OCI-LY1 (cell line): ENCODE data around the gene TIPIN.

Experiments used
- CTCF ChIP-seq: fragments of 200-600 bp; sonication (generic), shearing (Covaris generic); IDR thresholded peaks from 2 replicates; pipeline ENCODE4 v1.5.1; 2017; ENCODE audit warnings: mild to moderate bottlenecking, antibody characterized with exemption, low read length, moderate library complexity, mixed read lengths
- EZH2 ChIP-seq: fragments of 200-600 bp; sonication (generic), shearing (Covaris generic); IDR thresholded peaks from 2 replicates; pipeline ENCODE4 v1.8.0; 2017; ENCODE audit warnings: borderline replicate concordance, mixed run types, mild to moderate bottlenecking, antibody characterized with exemption, low read length, moderate library complexity, mixed read lengths

- no peak for TF ChIP-seq CTCF
- TF ChIP-seq EZH2: no peak
Observed at GRCh38 chr15:66308531-66308930, 48.0 kb downstream of the TIPIN start.
